Natural killer cell (primary cell): ENCODE data around the gene LMTK2. TPM values are rescaled to one million over a fixed set of nuclear protein-coding genes. Genes with fewer than 3 reads are reported as not detected.

Experiments used
- ATAC-seq, 3 donors: fragments of 150-1000 bp in 2 of 3; fragments of 200-7000 bp in 1 of 3; cut with Tn5 transposase; 1 replicate in 1 of 3; 2 replicates in 2 of 3; pipeline ENCODE4 v1.10.0; 2021; ENCODE audit warnings: mild to moderate bottlenecking in 2 of 3, moderate library complexity in 2 of 3
- DNase-seq, 2 donors: peaks; one replicate each; pipeline versions ENCODE4 v3.0.0 to v3.0.0-alpha.2; 2013 to 2021; ENCODE audit warnings: mixed read lengths in 1 of 2
- H3K27ac ChIP-seq: one replicate; pipeline ENCODE4 v1.5.1; 2013; ENCODE audit warnings: mild to moderate bottlenecking, low read length
- H3K27me3 ChIP-seq: one replicate; pipeline ENCODE4 v1.6.1; 2013; ENCODE audit warnings: low read length; ENCODE audit not compliant: control insufficient read depth, insufficient read depth
- H3K36me3 ChIP-seq: one replicate; pipeline ENCODE4 v1.6.1; 2013; ENCODE audit warnings: low read length; ENCODE audit not compliant: control insufficient read depth, insufficient read depth
- H3K4me1 ChIP-seq: one replicate; pipeline ENCODE4 v1.6.1; 2013; ENCODE audit warnings: low read length; ENCODE audit not compliant: control insufficient read depth, insufficient read depth
- H3K4me3 ChIP-seq: one replicate; pipeline ENCODE4 v1.5.1; 2013; ENCODE audit warnings: low read length
- H3K9me3 ChIP-seq: one replicate; pipeline ENCODE4 v1.6.1; 2013; ENCODE audit warnings: low read length; ENCODE audit not compliant: control insufficient read depth, insufficient read depth
- H3K27ac Mint-ChIP-seq, 2 donors: one replicate each; pipeline ENCODE4 v1.8.0; 2022; ENCODE audit warnings: mild to moderate bottlenecking in 2 of 2, mixed read lengths in 2 of 2, moderate library complexity in 1 of 2
- H3K27me3 Mint-ChIP-seq, 2 donors: one replicate each; pipeline ENCODE4 v1.8.0; 2022; ENCODE audit warnings: low read depth in 2 of 2, mixed read lengths in 2 of 2
- H3K36me3 Mint-ChIP-seq: one replicate; pipeline ENCODE4 v1.8.0; 2022; ENCODE audit warnings: mixed read lengths
- H3K4me1 Mint-ChIP-seq, 2 donors: one replicate each; pipeline ENCODE4 v1.8.0; 2022; ENCODE audit warnings: mixed read lengths in 2 of 2
- H3K4me3 Mint-ChIP-seq: one replicate; pipeline ENCODE4 v1.8.0; 2022; ENCODE audit warnings: mild to moderate bottlenecking, moderate library complexity, mixed read lengths
- H3K9me3 Mint-ChIP-seq, 2 donors: one replicate each; pipeline ENCODE4 v1.8.0; 2022; ENCODE audit warnings: mixed read lengths in 2 of 2
- WGBS: methylation state at CpG from one replicate; pipeline ENCODE4 v1.1.7; 2013; ENCODE audit warnings: missing lambda C conversion rate; ENCODE audit not compliant: insufficient coverage; 5-methylcytosine and 5-hydroxymethylcytosine counted together
- intact Hi-C: fragments of 100-400 bp; cut with micrococcal nuclease; formaldehyde crosslinking; loops from one replicate; pipeline ENCODE4 v1.14.2; 2022
- total RNA-seq, 4 donors: library from RNA; stranded (reverse); fragments of 120-200 nt in 1 of 4; gene quantifications; one replicate each; pipeline versions ENCODE4 v1.2.3 to v1.2.4, GENCODE V29; 2013 to 2022
- TF ChIP-seq, protein P1 (sequence below): fragments of 200-600 bp; IDR thresholded peaks from one replicate; pipeline ENCODE4 v1.8.0; 2022; ENCODE audit warnings: antibody characterized with exemption

The LMTK2 gene
- total RNA-seq, 3 donors from 2014 or later (not counting 1 experiment from before 2014, with no cell fraction given): 18.7 to 33.9 (median 26.6) TPM

DNA sequence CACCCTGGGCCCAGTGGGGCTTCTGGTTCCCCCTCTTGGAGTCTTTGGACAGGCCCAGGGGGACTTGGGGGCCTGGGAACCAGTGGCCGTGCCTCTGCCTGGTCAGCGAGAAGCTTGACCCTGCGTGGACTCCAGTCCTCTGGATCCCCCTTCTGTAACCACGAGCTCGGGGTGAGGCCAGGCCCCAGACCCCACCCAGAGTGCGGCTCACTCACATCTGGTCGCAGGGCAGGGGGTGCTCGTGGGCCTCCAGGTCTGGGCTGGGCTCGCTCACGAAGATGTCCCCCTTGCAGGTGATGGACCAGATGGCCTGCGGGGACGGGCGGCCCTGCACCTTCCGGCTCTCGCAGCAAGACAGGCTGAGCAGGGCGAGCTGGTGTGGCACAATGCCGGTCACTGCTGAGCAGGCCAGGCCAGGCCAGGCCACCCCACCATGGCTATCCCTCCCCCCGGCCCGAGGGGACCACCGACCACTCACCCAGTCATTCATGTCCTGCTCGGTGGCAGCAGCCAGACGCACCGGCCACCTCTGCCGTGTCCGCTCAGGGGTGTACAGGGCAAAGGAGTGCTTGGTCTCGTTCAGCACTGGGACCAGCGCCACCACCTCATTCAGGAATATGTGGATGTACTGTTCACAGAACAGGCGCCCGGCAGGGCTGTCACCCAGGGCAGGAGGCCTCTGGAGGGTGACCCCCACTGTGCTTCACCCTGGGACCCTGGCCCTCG lies 124.2 kb downstream of the LMTK2 start:
- intact Hi-C loops: no loop called here

DNA sequence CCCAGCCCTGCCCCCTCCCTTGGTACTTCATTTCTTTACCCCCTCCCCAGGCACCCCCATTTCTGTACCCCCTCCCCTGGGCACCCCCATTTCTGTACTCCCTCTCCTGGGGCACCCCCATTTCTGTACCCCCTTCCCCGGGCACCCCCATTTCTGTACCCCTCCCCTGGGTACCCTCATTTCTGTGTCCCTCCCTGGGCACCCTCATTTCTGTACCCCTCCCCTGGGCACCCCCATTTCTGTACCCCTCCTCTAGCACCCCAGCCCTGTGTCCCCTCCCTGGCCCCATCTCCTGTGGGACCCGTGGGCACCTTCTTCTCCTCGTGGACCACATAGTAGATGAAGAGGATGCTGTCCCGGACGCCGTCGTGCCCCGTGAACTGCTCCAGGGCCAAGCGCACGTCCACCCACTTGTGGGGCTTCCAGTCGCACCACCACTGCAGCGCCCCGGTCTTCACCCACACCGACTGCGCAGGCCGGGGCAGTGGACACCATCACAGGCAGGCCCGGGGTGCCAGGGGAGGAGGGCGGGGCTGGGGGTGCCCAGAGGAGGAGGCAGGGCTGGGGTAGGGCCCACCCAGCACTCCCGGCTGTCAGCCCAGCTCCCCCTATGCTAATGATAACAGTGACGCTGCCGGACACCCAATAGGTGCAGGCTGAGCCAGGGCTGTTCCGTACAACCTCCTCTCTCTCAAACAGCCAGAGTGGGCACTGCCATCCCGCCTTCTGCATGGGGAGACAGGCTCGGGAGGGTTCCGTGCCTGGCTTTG lies 125.0 kb downstream of the LMTK2 start:
- no peak for ATAC-seq
- Histone ChIP-seq H3K36me3 (peaks cover 18% of the 10 kb centered on the region), H3K27ac (no peak overlapping the region), H3K4me3 (no peak overlapping the region), H3K4me1 (no peaks in the 10 kb centered on the region), H3K9me3 (no peaks in the 10 kb centered on the region), H3K27me3 (no peaks in the 10 kb centered on the region)
- 95% methylated on average over 25 of the region's 25 CpGs for WGBS
- H3K4me3 Mint-ChIP-seq: no peak overlapping the region
- TF ChIP-seq, protein P1, sequence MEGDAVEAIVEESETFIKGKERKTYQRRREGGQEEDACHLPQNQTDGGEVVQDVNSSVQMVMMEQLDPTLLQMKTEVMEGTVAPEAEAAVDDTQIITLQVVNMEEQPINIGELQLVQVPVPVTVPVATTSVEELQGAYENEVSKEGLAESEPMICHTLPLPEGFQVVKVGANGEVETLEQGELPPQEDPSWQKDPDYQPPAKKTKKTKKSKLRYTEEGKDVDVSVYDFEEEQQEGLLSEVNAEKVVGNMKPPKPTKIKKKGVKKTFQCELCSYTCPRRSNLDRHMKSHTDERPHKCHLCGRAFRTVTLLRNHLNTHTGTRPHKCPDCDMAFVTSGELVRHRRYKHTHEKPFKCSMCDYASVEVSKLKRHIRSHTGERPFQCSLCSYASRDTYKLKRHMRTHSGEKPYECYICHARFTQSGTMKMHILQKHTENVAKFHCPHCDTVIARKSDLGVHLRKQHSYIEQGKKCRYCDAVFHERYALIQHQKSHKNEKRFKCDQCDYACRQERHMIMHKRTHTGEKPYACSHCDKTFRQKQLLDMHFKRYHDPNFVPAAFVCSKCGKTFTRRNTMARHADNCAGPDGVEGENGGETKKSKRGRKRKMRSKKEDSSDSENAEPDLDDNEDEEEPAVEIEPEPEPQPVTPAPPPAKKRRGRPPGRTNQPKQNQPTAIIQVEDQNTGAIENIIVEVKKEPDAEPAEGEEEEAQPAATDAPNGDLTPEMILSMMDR: no peak
- H3K27ac Mint-ChIP-seq: no peak overlapping the region
- no peaks in the 10 kb centered on the region for H3K9me3 Mint-ChIP-seq
- intact Hi-C loops: no loop called here
- H3K27me3 Mint-ChIP-seq: no peaks in the 10 kb centered on the region
- no peaks in the 10 kb centered on the region for H3K36me3 Mint-ChIP-seq
- no peak for DNase-seq
- no peaks in the 10 kb centered on the region for H3K4me1 Mint-ChIP-seq

More for the DNA sequence above, 124.2 kb downstream of the LMTK2 start:
- Mint-ChIP-seq H3K4me3 (no peak overlapping the region), H3K4me1 (no peaks in the 10 kb centered on the region), H3K36me3 (no peaks in the 10 kb centered on the region), H3K9me3 (no peaks in the 10 kb centered on the region), H3K27me3 (no peaks in the 10 kb centered on the region), H3K27ac (no peak overlapping the region)
- Histone ChIP-seq H3K27ac (no peak overlapping the region), H3K27me3 (no peaks in the 10 kb centered on the region), H3K36me3 (peaks cover 15% of the 10 kb centered on the region), H3K9me3 (no peaks in the 10 kb centered on the region), H3K4me1 (no peaks in the 10 kb centered on the region), H3K4me3 (no peak overlapping the region)
- DNase-seq (no peak), ATAC-seq (no peak)
- TF ChIP-seq, protein P1: no peak
- WGBS: 98% methylated on average over 30 of the region's 30 CpGs

DNA sequence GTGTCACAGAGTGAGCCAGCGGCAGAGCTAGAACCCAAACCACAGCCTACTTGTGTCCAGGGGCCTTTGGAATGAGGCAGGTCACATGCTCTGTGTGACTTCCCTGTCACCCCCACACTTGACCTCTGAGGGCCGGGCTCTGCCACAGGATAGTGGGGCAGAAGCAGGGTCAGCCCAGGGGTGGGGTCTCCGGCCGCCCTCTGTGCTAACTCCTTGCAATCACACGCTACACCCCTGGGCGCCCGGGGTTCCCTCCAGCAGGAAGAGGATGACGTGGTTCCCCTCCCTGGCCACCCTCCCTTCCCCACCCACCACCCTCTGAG lies 125.6 kb downstream of the LMTK2 start:
- no peak overlapping the region for H3K4me3 Mint-ChIP-seq
- intact Hi-C loops: no loop called here
- Histone ChIP-seq H3K36me3 (peaks cover 18% of the 10 kb centered on the region), H3K9me3 (no peaks in the 10 kb centered on the region), H3K27me3 (no peaks in the 10 kb centered on the region), H3K4me3 (no peak overlapping the region), H3K27ac (no peak overlapping the region), H3K4me1 (no peaks in the 10 kb centered on the region)
- H3K9me3 Mint-ChIP-seq: no peaks in the 10 kb centered on the region
- ATAC-seq (no peak), DNase-seq (no peak)
- no peaks in the 10 kb centered on the region for H3K27me3 Mint-ChIP-seq
- H3K36me3 Mint-ChIP-seq: no peaks in the 10 kb centered on the region
- H3K27ac Mint-ChIP-seq: no peak overlapping the region
- 91% methylated on average over 8 of the region's 8 CpGs for WGBS
- H3K4me1 Mint-ChIP-seq: no peaks in the 10 kb centered on the region
- TF ChIP-seq, protein P1: no peak
